ENCODE measurements around the gene MINK1. TPM values are rescaled to one million over a fixed set of nuclear protein-coding genes. Genes with fewer than 3 reads are reported as not detected.

MINK1 gene
- total and polyA plus RNA-seq, 2 of the 13 experiments (the other 11 are each of a cell fraction or from before 2014, with no cell fraction given), result 17.2 to 63.9 TPM

DNA sequence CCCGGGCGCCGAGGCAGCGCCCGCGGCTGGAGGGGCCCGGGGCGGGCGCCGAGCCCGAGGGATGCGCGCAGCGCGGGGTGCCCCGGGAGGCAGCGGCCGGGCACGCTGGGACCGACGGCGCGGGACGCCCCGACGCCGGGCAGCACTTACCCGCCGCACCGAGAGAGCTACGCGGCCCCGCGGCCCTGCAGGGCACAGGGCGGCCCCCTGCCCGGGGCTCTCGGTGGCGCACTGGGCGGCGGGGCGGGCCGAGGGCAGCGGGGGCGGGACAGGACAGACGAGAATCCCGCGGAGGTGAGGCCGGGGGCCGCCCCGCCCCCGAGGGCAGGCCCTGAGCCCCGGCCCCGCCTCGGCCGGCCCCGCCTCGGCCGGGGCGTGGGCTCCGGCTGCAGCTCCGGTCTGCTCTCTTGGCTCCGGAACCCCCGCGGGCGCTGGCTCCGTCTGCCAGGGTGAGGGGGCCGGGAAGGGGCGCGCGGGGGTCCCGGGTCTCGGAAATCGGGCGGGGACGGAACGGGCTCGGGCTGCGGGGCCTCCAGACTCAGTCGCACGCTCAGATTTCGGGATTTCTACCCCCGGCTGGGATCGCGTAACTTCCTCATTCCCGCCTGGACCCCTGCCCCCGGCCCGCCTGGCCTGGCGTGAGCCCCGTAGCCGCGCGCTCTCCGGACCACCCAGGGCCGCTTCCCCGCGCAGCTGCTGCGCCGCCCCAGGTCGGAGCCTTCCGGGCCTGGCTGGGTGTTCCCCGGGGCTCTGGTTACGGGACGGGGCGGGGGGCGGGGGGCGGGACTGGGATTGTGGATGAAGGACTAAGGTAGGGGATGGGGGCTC lies 26.1 kb upstream of the MINK1 start, which contains the start of gene PLD2 (continued):
- TF ChIP-seq, protein P1, sequence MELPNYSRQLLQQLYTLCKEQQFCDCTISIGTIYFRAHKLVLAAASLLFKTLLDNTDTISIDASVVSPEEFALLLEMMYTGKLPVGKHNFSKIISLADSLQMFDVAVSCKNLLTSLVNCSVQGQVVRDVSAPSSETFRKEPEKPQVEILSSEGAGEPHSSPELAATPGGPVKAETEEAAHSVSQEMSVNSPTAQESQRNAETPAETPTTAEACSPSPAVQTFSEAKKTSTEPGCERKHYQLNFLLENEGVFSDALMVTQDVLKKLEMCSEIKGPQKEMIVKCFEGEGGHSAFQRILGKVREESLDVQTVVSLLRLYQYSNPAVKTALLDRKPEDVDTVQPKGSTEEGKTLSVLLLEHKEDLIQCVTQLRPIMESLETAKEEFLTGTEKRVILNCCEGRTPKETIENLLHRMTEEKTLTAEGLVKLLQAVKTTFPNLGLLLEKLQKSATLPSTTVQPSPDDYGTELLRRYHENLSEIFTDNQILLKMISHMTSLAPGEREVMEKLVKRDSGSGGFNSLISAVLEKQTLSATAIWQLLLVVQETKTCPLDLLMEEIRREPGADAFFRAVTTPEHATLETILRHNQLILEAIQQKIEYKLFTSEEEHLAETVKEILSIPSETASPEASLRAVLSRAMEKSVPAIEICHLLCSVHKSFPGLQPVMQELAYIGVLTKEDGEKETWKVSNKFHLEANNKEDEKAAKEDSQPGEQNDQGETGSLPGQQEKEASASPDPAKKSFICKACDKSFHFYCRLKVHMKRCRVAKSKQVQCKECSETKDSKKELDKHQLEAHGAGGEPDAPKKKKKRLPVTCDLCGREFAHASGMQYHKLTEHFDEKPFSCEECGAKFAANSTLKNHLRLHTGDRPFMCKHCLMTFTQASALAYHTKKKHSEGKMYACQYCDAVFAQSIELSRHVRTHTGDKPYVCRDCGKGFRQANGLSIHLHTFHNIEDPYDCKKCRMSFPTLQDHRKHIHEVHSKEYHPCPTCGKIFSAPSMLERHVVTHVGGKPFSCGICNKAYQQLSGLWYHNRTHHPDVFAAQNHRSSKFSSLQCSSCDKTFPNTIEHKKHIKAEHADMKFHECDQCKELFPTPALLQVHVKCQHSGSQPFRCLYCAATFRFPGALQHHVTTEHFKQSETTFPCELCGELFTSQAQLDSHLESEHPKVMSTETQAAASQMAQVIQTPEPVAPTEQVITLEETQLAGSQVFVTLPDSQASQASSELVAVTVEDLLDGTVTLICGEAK (IDR thresholded peaks at IDR 0.05), result no peak
- TF ChIP-seq, protein P1 (CRISPR knock-in tag; IDR thresholded peaks at IDR 0.05), result no peak
- TF ChIP-seq ATM (IDR thresholded peaks at IDR 0.05; ENCODE audit: borderline replicate concordance) (no peak), PRPF4 (IDR thresholded peaks at IDR 0.05; ENCODE audit: low read depth, low read length, poor library complexity, severe bottlenecking) (no peak), TAF1 (CRISPR knock-in tag; IDR thresholded peaks at IDR 0.05) (no peak; the same call in 1 of the 2 replicates), FOXJ3 (CRISPR knock-in tag; IDR thresholded peaks at IDR 0.05; ENCODE audit: borderline replicate concordance) (no peak), KDM5B (CRISPR knock-in tag; IDR thresholded peaks at IDR 0.05; ENCODE audit: borderline replicate concordance) (peak; percentile 13; the same call in 1 of the 2 replicates), CHD2 (IDR thresholded peaks at IDR 0.05; ENCODE audit: low read depth, low read length) (peak; percentile 86), SOX5 (CRISPR knock-in tag; IDR thresholded peaks at IDR 0.05; ENCODE audit: borderline replicate concordance) (no peak), MIER3 (CRISPR knock-in tag; IDR thresholded peaks at IDR 0.05; ENCODE audit: borderline replicate concordance) (no peak), MTA1 (CRISPR knock-in tag; IDR thresholded peaks at IDR 0.05; ENCODE audit: borderline replicate concordance) (no peak), RFX5 (IDR thresholded peaks at IDR 0.05; ENCODE audit: low read depth, low read length) (no peak), MXI1 (IDR thresholded peaks at IDR 0.05; ENCODE audit: borderline replicate concordance, low read depth, low read length) (peak; percentile 47; the same call in 1 of the 3 replicates), CAMTA2 (CRISPR knock-in tag; IDR thresholded peaks at IDR 0.05; ENCODE audit: borderline replicate concordance) (no peak), ZNF33A (CRISPR knock-in tag; IDR thresholded peaks at IDR 0.05; ENCODE audit: borderline replicate concordance) (no peak)
- TF ChIP-seq, protein P2, sequence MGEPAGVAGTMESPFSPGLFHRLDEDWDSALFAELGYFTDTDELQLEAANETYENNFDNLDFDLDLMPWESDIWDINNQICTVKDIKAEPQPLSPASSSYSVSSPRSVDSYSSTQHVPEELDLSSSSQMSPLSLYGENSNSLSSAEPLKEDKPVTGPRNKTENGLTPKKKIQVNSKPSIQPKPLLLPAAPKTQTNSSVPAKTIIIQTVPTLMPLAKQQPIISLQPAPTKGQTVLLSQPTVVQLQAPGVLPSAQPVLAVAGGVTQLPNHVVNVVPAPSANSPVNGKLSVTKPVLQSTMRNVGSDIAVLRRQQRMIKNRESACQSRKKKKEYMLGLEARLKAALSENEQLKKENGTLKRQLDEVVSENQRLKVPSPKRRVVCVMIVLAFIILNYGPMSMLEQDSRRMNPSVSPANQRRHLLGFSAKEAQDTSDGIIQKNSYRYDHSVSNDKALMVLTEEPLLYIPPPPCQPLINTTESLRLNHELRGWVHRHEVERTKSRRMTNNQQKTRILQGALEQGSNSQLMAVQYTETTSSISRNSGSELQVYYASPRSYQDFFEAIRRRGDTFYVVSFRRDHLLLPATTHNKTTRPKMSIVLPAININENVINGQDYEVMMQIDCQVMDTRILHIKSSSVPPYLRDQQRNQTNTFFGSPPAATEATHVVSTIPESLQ (CRISPR knock-in tag; conservative IDR thresholded peaks at IDR 0.05), result no peak
- TF ChIP-seq, protein P3, sequence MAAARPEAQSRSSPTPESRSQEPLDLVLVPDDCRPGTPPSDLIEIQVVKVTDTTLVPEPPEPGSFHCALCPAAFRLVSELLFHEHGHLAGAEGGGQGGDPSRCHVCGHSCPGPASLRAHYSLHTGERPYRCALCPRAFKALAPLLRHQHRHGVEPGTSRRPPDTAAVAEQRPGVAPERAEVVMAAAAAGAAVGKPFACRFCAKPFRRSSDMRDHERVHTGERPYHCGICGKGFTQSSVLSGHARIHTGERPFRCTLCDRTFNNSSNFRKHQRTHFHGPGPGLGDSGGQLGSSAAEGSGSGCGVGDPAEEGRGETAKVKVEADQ (CRISPR knock-in tag; IDR thresholded peaks at IDR 0.05; ENCODE audit: borderline replicate concordance), result no peak
